Measurements from ENCODE around the gene SHROOM3.
"Not testable (repeated sequence)": the region's sequence is repeated elsewhere in the genome, so short reads cannot be mapped to it uniquely, and the experiment has no call there.

Gene SHROOM3

DNA sequence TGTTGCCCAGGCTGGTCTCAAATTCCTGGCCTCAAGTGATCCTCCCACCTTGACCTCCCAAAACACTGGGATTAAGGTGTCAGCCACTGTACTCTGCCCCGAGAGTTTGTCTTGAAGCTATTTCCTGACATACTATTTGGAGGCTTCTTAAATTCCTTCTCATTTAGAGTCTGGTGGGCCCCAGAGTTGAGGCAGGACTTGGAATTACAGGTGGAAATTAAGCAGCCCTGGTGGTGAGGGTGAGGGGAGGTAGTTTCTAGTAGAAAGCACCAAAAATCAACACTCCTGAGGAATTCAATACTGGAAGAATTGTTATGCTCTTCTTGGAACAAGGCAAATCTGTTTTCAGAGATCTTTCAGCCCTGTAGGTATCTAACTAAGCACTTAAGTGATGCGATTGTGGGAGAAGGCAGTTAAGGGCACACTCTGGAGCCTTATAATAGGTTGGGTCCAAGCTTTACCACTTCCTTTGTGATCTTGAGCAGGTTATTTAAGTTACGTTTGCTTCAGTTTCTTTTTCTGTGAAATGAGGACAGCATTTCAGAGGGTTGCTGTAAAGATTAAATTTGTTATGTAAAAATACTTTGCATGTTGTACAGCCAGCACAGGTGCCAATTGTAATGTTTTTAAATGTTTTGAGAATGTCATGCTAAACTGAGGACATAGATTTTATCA lies 262.2 kb downstream of the SHROOM3 start:
- DNase-seq (ENCODE audit: low spot score) = no peak

DNA sequence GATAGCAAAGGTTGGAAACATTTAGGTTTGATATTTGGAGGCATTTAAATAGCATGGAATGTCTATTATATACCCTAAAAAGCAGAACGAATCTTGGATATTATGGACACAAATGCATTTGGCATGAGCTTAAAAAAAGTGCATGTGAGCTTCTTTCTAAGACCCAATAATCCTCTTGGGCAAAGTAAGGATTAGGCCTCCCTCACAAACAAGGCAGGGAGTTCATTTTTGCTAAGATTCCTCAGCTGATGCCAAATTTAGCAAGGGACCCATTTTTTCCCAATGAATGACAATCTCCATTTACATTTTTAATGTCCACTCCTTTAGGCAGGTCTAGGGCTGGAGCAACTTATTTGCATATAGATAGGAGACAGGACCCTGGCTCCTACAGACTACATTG lies 263.1 kb downstream of the SHROOM3 start:
- no peak for DNase-seq (ENCODE audit: low spot score)

DNA sequence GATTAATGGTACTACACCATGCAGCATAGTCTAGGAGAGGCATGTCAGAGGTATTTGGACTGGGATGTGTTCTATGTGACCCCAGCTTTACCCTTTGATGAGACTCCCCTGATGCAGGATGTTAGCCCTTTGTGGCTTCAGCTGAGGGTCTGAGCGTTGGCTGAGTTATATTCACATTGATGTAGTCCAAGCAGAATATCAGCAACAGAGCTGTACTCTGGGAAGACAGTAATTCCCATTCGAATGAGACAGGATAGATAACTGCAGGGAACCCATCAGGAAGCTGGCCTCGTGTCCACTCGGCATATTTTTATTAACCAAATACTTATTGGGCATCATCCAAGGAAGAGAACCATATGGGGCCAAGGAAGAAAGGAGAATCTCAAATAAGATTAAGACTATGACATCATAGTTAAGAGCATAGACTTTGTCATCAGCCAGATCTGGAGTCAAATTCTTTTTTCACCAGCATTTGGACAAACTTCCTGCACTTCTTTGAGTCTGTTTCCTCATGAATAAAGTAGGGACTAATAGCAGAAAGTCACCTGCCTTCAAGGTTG lies 264.8 kb downstream of the SHROOM3 start:
- no peak for DNase-seq (ENCODE audit: low spot score)

DNA sequence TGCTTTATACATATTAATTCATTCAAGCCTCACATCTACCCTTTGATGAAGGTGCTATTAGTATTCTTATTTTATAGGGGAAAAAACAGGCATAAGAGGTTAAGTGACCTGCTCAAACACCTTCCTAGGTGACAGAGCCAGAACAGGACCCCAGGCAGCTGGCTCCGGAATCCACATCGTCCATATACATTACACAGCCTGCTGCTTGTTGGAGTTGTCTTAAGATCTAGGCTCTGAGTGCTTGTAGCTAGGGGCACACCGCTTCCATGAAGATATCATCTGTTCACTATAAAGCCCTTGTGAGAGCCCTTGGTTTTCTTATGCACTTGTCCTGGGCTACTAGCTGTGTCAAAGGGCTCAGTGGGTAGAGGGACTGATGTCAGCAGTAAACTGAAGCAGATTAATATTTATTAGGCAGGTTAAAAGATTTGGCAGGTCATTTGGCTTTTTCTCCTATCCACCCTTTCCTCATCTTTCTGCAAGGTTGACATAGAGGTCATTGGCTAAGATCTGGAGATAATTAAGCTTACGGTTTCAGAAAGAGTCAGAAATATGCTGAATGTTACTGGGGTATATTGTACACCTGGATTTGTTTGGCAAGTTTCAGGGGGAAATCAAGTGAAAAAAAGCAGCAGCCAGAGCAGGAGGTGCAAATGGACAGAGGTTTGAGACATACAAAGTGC lies 267.6 kb downstream of the SHROOM3 start:
- no peak for DNase-seq (ENCODE audit: low spot score)

DNA sequence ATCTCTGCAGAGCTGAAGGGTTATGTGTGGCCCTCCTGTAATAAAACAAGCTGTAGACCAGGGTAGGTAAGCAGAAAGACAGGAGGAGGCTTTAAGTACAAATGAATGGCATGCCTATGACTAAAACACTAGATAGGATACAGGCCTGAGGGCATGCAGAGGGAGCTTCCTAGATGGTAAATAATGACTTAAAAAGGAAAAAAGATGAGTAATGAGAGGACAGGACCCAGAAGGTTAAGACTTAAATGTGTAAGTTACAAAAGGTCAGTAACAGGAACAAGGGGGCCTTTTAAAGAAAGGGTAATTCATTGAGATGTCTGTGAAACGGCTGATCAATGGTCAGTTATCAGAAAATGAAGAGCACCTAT lies 268.1 kb downstream of the SHROOM3 start:
- no peak for DNase-seq (ENCODE audit: low spot score)

DNA sequence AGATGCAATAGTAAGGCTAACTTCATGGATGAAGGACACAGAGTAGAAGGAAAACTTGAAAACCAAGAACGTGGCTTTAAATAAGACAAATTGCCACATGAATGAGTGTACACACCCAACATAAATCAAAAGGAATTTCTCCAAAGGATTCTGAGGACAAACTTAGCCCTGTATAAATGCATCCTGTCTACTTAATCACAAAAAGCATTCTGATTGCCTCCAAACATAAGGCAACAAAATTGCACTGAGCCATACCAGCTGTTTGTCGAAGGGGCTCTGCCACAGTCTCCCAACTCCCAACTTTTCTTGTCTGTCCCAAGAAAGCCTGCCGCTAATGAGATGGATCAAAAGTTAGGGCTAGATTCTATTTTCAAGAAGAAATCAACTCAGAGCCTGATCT lies 268.6 kb downstream of the SHROOM3 start:
- DNase-seq (ENCODE audit: low spot score) = no peak

DNA sequence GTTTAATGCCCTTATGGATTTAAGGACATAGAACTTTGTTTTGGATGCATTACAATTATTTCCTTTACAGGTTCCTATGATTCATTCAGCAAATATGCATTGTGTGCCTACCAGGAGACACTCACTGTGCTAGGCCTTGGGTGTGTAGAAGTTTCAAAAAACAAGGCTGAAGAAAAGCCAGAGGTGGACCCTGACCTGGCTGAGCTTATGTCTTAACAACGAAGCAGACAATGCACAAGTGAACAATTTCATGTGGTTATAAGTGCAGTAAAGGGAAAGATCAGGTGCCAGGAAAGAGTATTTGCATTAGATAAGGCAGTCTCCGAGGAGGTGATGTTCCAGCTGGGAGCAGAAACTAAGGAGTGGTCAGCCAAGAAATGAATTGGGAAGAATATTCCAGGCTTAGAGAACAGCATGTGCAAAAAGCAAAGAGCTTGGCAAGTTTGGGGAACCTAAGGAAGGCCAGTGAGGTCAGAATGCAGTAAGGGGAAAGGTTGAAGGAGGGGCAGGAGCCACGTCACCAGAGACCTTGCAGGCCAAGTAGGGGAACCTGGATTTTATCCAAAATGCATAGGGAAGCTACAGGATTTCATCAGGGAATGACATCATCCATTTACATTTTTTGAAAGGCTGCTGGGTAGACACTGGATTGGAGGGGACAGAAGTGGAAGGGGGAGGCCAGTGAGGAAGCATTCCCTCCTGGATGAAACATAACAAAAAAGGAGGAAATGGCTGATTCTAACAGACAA lies 269.3 kb downstream of the SHROOM3 start:
- no peak for DNase-seq (ENCODE audit: low spot score)

DNA sequence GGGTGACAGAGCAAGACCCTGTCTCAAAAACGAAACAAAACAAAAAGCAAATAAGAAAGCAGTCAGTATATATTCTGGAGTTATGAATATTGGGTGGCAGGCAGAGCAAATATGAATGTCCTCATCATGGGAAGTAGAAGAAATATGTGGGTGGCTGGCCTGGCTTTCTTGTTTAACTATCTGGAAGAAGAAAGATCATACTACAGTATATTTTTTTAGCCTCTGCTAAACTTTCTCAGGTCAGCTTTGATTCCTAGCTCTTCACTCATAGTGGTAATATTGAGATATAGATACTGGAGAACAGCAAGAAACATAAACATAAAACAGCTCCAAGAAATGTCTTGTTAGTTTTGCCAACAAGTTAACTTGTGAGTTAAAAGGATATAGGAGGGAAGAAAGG lies 270.4 kb downstream of the SHROOM3 start:
- no peak for DNase-seq (ENCODE audit: low spot score)

DNA sequence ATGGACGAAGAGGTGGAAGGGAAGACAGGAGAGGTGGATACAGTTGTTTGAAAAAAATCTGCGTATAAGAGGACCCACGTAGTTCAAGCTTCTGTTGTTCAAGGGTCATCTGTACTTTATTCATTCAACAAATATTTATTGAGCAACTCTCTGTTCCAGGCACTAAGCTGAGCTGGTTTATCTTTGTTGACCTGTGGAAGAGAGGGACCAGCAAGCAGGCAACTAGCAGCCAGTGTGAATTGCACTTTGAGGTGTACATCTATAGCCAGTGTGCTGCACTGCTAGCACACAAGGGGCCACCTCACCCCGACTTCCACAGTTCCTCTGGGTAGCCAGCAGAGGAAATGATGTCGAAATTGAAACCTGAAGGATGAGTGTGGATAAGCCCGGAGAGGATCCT lies 271.6 kb downstream of the SHROOM3 start:
- no peak for DNase-seq (ENCODE audit: low spot score)

DNA sequence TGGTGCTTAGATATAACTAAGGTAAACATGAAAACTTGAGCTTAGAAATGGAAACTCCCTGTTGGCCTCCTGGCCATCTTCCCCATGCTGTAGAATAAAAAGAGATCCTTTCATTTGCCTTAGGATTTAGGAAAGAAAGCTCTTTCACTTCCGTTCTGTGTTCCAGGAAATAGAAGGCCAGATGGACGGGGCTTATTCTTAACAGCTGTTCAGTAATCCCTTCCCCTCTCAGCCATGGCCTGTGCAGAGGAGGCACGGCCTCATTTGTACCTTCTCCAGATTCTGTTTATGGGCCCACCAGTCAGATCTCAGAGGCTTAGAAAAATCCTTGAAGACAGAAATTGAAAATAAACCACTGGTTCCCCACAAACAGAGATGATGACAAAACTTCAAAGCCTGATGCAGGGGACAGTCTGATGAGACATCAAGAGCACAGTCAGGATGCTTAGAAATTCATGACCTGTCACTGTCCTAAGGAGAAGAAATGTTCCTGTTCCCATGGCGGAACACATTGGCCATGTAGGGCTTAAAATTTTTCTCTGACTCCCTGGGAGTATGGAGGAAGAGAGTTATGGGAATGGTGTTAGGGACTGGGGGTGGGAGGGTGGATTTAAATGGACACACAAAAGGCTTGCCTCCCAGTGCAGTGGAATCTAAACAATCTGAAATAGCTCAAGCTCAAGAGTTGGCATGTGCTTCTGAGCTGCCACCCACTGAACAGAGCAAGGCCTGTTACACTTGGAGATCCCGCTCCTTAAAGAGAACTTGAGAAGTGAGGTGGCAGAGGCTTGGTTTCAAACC lies 274.1 kb downstream of the SHROOM3 start:
- DNase-seq (ENCODE audit: low spot score) = no peak

DNA sequence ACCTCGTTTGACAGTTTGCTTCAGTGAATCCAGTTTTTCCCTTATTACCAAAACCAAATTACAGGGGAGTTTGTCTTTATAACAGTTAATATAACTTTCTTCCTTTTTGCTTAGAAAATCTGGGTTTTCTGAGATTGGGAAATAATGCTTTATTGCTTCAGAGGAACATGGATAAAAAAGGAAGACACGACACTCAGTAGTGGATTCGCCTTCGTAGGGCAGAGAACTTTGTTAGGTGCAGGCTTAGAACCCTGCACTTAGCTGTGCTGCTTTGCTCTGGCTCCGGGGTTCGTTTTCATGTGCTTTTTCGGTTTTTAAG lies 274.7 kb downstream of the SHROOM3 start:
- DNase-seq (ENCODE audit: low spot score) = no peak

DNA sequence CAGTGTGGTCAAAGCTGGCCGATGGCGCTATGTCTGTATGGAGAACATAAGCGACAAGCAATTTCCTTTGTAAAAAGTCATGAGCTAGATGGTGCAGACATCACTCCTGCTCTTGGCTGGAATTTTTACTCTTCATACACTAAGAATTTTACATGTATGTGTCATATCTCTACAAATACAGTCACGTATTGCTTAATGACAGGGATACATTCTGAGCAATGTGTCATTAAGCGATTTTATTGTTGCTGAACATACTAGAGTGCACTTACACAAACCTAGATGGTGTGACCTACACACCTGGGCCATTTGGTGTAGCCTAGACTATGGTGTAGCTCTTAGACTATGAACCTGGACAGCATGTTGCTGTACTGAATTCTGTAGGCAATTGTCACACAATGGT lies 277.5 kb downstream of the SHROOM3 start:
- no peak for DNase-seq (ENCODE audit: low spot score)

DNA sequence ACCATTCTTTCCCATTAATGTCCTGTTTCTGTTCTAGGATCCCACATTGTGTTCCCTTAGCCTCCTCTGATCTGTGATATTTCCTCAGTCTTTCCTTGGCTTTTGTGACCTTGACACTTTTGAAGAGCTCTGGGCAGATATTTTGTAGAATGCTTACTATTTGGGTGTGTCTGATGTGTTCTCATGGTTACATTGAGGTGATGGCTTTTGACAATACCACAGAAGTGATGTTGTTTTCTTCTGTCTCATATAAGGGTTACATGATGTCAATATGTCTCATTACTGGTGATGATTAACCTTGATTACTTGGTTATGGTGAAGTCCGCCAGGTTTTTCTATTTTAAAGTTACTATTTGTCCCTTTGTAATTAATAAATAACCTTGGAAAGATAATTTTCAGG lies 279.2 kb downstream of the SHROOM3 start:
- no peak for DNase-seq (ENCODE audit: low spot score)

DNA sequence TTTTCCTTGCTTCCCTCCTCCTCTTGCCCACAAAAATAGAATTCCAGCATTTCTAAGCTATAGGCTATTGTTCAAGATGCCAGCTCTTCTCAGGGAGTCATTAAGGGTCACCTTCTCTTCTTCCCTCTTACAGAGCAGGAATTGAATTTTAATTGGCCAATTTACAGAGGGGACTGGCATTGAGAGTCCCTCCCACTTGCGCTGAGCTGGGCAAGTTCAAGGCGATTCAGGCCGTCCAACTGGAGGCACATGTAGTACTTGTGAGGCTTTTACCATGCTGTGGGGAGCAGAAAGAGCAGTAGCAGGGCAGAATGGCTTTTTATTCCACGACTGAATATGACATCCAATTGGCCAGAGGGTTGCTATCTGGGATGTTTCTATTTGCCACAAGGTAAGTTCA lies 281.0 kb downstream of the SHROOM3 start:
- DNase-seq (ENCODE audit: low spot score) = no peak

DNA sequence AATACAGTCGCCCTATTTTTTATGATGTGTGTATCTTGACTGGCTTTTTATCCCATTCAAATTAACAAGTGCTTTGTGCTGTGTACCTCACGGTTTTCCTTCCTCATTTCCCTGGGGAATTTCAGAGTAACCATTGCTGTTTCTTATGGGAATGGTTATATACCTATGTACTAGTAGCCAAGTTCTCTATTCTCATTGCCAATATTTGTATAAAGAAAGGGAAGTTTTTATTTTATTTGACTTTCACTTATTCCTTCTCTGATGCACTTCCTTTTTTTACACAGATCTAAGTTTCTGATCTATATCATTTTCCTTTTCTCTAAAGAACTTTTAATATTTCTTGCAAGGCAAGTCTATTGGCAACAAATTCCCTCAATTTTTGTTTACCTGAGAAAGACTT lies 281.6 kb downstream of the SHROOM3 start:
- no peak for DNase-seq (ENCODE audit: low spot score)

DNA sequence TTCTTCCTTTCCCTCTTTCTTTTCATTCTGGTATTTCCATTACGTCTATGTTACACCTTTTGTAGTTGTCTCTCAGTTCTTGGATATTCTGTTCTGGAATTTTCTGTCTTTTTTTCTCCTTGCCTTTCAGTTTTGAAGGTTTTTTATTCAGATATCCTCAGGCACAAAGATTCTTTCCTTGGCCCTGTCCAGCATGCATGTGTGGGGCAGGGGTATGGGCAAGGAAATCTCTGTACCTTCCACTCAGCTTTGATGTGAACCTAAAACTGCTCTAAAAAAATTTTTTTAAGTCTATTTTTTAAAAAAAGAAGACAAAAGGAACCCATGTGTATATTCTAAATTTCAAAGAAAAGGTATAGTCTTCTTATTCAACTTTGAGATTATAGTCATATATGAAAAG lies 282.4 kb downstream of the SHROOM3 start:
- DNase-seq (ENCODE audit: low spot score) = no peak

DNA sequence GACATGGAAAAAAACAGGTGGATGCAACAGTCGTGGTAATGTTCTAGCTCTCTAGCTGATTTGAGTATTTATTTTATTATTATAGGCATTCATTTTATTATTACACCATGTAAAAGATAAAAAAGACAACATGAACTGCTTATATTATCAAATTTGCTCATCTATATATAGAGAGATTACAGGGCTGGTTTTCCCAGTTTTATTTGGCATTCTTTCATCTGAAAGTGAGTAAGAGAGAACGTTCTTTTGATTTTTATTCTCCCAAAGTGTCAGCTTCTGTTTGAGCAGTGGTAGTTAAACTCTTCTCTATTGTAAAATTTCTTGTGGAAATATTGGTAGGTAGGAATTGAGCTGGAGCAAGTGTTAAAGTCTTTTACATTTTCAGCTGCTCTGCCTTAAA lies 283.0 kb downstream of the SHROOM3 start:
- DNase-seq (ENCODE audit: low spot score) = no peak

DNA sequence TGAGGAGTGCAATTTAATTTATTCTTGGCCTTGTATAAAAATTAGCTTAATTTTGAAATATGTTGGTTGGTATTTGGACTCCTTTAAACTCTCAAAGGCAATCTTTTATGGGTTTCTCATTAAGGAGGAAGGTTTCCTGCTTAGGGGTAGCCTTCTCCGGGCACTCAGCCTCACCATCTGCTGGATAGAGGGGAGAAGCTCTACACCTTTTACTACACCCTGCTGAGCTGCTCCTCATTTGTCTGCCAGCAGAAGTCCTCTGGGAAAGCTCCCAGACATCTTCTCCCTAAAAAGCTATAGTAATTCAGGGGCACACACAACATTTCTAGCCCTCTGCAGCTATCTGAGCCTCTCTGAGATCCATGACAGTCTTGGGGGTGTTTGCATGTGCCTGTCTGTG lies 283.8 kb downstream of the SHROOM3 start:
- DNase-seq (ENCODE audit: low spot score) = no peak

DNA sequence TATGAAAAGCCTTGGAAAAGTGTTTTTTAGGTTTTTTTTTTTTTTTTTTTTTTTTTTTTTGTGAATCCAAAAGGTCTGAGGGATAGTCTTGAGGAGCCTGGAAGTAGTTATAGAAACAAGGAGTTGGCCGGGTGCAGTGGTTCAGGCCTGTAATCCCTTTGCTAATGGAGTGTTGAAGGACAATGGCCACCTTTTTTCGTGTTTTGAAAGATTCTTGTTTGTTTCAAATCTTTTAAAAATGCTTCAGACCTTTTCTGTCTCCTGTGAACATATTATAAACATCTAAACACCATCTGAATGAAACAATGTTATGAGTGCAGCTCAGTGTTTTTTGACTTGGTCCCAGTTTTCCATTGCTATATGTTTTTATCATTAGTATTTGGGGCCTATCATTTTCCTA lies 285.1 kb downstream of the SHROOM3 start:
- DNase-seq (ENCODE audit: low spot score) = no peak

DNA sequence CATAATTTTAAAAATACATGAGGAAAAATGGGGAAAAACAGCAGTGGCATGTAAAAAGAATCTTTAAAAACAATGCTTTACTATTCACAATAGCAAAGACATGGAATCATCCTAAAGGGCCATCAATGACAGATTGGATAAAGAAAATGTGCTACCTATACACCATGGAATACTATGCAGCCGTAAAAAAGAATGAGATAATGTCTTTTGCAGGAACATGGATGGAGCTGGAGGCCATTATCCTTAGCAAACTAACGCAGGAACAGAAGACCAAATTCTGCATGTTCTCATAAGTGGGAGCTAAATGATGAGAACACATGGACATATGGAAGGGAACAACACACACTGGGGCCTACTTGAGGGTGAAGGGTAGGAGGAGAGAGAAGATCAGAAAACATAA lies 287.1 kb downstream of the SHROOM3 start:
- DNase-seq (ENCODE audit: low spot score) = not testable (repeated sequence)

DNA sequence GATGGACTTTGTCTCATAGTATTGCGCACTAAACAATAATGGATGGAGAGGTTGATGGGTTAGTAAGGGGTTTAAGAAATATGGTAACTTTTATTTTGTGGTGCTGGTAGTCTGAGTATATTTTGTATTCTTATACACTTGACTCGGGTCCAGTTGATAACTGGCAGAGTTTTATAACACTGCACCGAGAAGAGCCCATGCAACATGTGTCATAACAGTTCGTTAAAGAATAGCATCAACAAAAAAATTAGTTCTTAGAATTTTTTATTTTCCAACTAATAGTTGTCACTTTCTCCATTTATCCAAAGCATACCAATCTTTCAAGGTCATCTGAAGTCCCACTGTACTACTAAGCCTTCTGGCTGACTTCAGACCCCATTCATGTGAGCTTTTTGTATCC lies 287.8 kb downstream of the SHROOM3 start:
- no peak for DNase-seq (ENCODE audit: low spot score)

DNA sequence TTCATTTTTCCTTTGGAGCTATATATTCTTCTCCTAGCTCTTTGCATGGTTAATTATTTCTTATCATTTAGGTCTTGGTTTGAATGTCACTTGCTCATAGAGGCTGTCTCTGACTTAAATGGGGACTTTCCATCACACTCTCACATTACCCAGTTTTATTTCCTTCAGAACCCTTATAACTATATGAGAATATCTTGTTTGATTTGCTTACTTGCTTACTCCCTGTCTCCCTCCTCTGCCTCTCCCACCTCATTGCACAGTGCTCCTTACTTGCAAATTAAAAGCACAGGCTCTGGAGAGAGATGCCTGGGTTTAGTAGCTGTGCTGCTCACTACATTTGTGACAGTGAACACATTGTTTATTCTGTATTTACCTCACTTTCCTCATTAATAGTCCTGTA lies 288.3 kb downstream of the SHROOM3 start:
- DNase-seq (ENCODE audit: low spot score) = no peak
